GM23338 (cell line): Measurements from ENCODE around the gene NEUROD1. TPM values are rescaled to one million over a fixed set of nuclear protein-coding genes. Genes with fewer than 3 reads are reported as not detected.

Experiments used
- ATAC-seq: fragments of 200-7000 bp; cut with Tn5 transposase; 3 replicates; pipeline ENCODE4 v1.9.1; 2020
- DNase-seq: peaks from one replicate; pipeline ENCODE4 v3.0.0-alpha.2; 2015; ENCODE audit warnings: low spot score
- H2AFZ ChIP-seq: fragments of 200-600 bp; sonication (generic); 2 replicates; pipeline ENCODE4 v1.8.0; 2016; ENCODE audit warnings: antibody characterized with exemption, mild to moderate bottlenecking, moderate library complexity
- H3F3A ChIP-seq: fragments of 200-600 bp; sonication (generic); replicated peaks from 2 replicates; pipeline ENCODE4 v1.8.0; 2017; ENCODE audit warnings: antibody characterized with exemption, mixed run types, low read depth
- H3K27ac ChIP-seq: fragments of 200-600 bp; sonication (generic); 2 replicates; pipeline ENCODE4 v1.6.1; 2016; ENCODE audit warnings: low read depth
- H3K27me3 ChIP-seq: fragments of 200-600 bp; sonication (generic); 2 replicates; pipeline ENCODE4 v1.8.0; 2016; ENCODE audit warnings: mild to moderate bottlenecking, mixed run types, moderate library complexity; ENCODE audit not compliant: insufficient read depth
- H3K36me3 ChIP-seq: fragments of 200-600 bp; sonication (generic); 2 replicates; pipeline ENCODE4 v1.8.0; 2016; ENCODE audit warnings: mild to moderate bottlenecking; ENCODE audit not compliant: insufficient read depth
- H3K4me1 ChIP-seq: fragments of 200-600 bp; sonication (generic); 2 replicates; pipeline ENCODE4 v1.8.0; 2016; ENCODE audit warnings: mild to moderate bottlenecking, moderate library complexity; ENCODE audit not compliant: insufficient read depth
- H3K4me2 ChIP-seq: fragments of 200-600 bp; sonication (generic); 2 replicates; pipeline ENCODE4 v1.7.1; 2017; ENCODE audit warnings: mixed run types
- H3K4me3 ChIP-seq: fragments of 200-600 bp; sonication (generic); 2 replicates; pipeline ENCODE4 v1.6.1; 2016; ENCODE audit warnings: mixed run types
- H3K79me2 ChIP-seq: fragments of 200-600 bp; sonication (generic); replicated peaks from 2 replicates; pipeline ENCODE4 v1.8.0; 2017; ENCODE audit warnings: mild to moderate bottlenecking; ENCODE audit not compliant: insufficient read depth
- H3K9me2 ChIP-seq: fragments of 200-600 bp; sonication (generic); 2 replicates; pipeline ENCODE4 v1.8.0; 2017; ENCODE audit not compliant: insufficient read depth
- H4K20me1 ChIP-seq: fragments of 200-600 bp; sonication (generic); replicated peaks from 2 replicates; pipeline ENCODE4 v1.8.0; 2017; ENCODE audit warnings: mild to moderate bottlenecking; ENCODE audit not compliant: insufficient read depth
- H3K27ac Mint-ChIP-seq: 2 replicates; pipeline ENCODE4 v1.8.0; 2020; ENCODE audit warnings: inconsistent platforms, mild to moderate bottlenecking, moderate library complexity, mixed read lengths
- H3K27me3 Mint-ChIP-seq: 3 replicates; pipeline ENCODE4 v1.8.0; 2022; ENCODE audit warnings: low read depth, mild to moderate bottlenecking, moderate library complexity, mixed read lengths, inconsistent platforms; ENCODE audit not compliant: insufficient read depth, poor library complexity
- H3K36me3 Mint-ChIP-seq: 3 replicates; pipeline ENCODE4 v1.8.0; 2021; ENCODE audit warnings: low read depth, mild to moderate bottlenecking, inconsistent platforms, moderate library complexity, mixed read lengths
- H3K4me1 Mint-ChIP-seq: 3 replicates; pipeline ENCODE4 v1.8.0; 2020; ENCODE audit warnings: mild to moderate bottlenecking, inconsistent platforms, mixed read lengths
- H3K4me3 Mint-ChIP-seq: 3 replicates; pipeline ENCODE4 v1.8.0; 2021; ENCODE audit warnings: moderate library complexity, mild to moderate bottlenecking, inconsistent platforms, mixed read lengths
- H3K9me3 Mint-ChIP-seq: 3 replicates; pipeline ENCODE4 v1.8.0; 2020; ENCODE audit warnings: moderate library complexity, mild to moderate bottlenecking, inconsistent platforms, mixed read lengths
- CREB1 ChIP-seq: fragments of 250-450 bp; sonication (Bioruptor Pico); IDR thresholded peaks from 2 replicates; pipeline ENCODE4 v1.5.0; 2020; ENCODE audit warnings: low read depth, mild to moderate bottlenecking, moderate library complexity
- EZH2 ChIP-seq: fragments of 200-600 bp; sonication (generic); IDR thresholded peaks from one replicate; pipeline ENCODE4 v1.8.0; 2017; ENCODE audit warnings: antibody characterized with exemption, mild to moderate bottlenecking, low read depth; ENCODE audit not compliant: unreplicated experiment
- EZH2phosphoT487 ChIP-seq: fragments of 200-600 bp; sonication (generic); IDR thresholded peaks from one replicate; pipeline ENCODE4 v1.8.1; 2018; ENCODE audit warnings: antibody characterized with exemption; ENCODE audit not compliant: unreplicated experiment
- JUNB ChIP-seq: IDR thresholded peaks from one replicate; pipeline ENCODE4 v1.6.1; 2016; ENCODE audit warnings: antibody characterized with exemption; ENCODE audit not compliant: unreplicated experiment
- NANOG ChIP-seq: IDR thresholded peaks from 2 replicates; pipeline ENCODE4 v1.6.1; 2016; ENCODE audit warnings: antibody characterized with exemption, borderline replicate concordance
- POLR2AphosphoS5 ChIP-seq: IDR thresholded peaks from 2 replicates; pipeline ENCODE4 v1.6.1; 2016; ENCODE audit warnings: antibody characterized with exemption, low read depth
- STAT1 ChIP-seq: IDR thresholded peaks from one replicate; pipeline ENCODE4 v1.6.1; 2016; ENCODE audit warnings: antibody characterized with exemption; ENCODE audit not compliant: unreplicated experiment
- ZNF114 ChIP-seq: fragments of 250-450 bp; sonication (Bioruptor Pico); IDR thresholded peaks from 2 replicates; pipeline ENCODE4 v1.5.0; 2020; ENCODE audit warnings: mild to moderate bottlenecking, moderate library complexity
- ZNF331 ChIP-seq: fragments of 250-450 bp; sonication (Bioruptor Pico); IDR thresholded peaks from 2 replicates; pipeline ENCODE4 v1.5.0; 2020; ENCODE audit warnings: low read depth, mild to moderate bottlenecking, moderate library complexity
- polyA plus RNA-seq: library from polyadenylated mRNA; unstranded; fragments of >200 nt; fragmentation: Nextera tagmentation; extraction: Ambion mirVana; gene quantifications from 2 replicates; pipeline ENCODE4 v1.2.1, GENCODE V29; 2016
- total RNA-seq: library from RNA; depleted of rRNA; stranded (reverse); fragments of >200 nt; shearing (Covaris generic); gene quantifications from 2 replicates; pipeline ENCODE4 v1.2.3, GENCODE V29; 2014
- TF ChIP-seq, protein P1 (sequence below): IDR thresholded peaks from 2 replicates; pipeline ENCODE4 v1.6.1; 2016; ENCODE audit warnings: antibody characterized with exemption
- TF ChIP-seq, protein P2 (sequence below): fragments of 250-450 bp; sonication (Bioruptor Pico); IDR thresholded peaks from 2 replicates; pipeline ENCODE4 v1.5.0; 2020; ENCODE audit warnings: mild to moderate bottlenecking, moderate library complexity
- TF ChIP-seq, protein P3 (sequence below), 2 experiments: fragments of 200-600 bp in 1 of 2; sonication (generic) in 1 of 2; conservative IDR thresholded peaks; 2 replicates each; pipeline versions ENCODE4 v1.5.1 to v1.6.1; 2016 to 2017; ENCODE audit warnings: antibody characterized with exemption in 2 of 2, low read depth in 2 of 2, mild to moderate bottlenecking in 2 of 2, moderate library complexity in 1 of 2

The NEUROD1 gene
- total and polyA plus RNA-seq, 2 experiments from 2014 or later, result not detected

DNA sequence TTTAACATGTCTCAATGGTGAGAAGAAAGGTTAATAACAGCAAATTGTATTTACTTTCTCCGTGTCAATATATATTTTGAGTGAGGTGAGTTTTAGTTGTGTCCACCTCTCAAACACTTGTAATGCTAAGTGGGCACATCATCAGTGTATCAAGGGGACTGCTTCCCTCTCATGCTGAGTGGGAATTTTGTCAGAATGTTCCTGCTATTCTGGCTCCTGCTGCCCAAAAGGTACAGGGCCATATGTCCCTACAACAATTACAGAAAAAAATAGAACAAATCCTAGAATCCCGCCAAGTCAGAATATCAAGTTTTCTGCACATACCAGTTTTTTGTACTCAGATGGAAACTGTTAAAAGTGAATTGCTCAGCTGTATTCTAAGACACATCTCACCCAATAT is 18.0 kb downstream of the NEUROD1 start (continued):
- TF ChIP-seq, protein P1, sequence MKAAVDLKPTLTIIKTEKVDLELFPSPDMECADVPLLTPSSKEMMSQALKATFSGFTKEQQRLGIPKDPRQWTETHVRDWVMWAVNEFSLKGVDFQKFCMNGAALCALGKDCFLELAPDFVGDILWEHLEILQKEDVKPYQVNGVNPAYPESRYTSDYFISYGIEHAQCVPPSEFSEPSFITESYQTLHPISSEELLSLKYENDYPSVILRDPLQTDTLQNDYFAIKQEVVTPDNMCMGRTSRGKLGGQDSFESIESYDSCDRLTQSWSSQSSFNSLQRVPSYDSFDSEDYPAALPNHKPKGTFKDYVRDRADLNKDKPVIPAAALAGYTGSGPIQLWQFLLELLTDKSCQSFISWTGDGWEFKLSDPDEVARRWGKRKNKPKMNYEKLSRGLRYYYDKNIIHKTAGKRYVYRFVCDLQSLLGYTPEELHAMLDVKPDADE, result no peak

DNA sequence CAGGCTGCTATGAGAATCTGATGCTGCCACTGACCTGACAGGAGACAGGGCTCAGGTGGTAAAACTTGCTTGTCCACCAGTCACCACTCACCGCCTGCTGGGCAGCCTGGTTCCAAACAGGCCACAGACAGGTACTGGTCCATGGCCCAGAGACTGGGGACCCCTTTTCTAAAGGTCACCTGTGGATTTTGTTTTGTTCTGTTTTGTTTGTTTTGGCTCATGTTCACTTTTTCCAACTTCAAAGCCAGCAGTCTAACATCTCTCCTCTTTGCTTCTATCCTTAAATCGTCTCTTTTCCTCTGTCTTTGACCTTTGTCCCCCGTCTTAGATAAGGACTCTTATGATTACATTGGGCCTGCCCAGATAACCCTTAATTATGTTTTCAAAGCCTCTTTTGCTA is 20.1 kb downstream of the NEUROD1 start:
- Histone ChIP-seq H3K4me1 (peaks cover 26% of the 10 kb centered on the region), H3K4me3 (no peak overlapping the region), H3K4me2 (no peak overlapping the region), H3F3A (0 out of 2 replicates have a peak, but pooled peaks cover 6% of the 10 kb centered on the region), H3K36me3 (no peaks in the 10 kb centered on the region), H2AFZ (no peak overlapping the region), H3K27ac (no peak overlapping the region), H3K9me2 (no peaks in the 10 kb centered on the region), H3K79me2 (no peaks in the 10 kb centered on the region), H4K20me1 (no peaks in the 10 kb centered on the region), H3K27me3 (peaks cover 76% of the 10 kb centered on the region)
- H3K27me3 Mint-ChIP-seq, result peaks cover 44% of the 10 kb centered on the region
- TF ChIP-seq STAT1, result no peak
- no peak for TF ChIP-seq POLR2AphosphoS5
- TF ChIP-seq ZNF331 (CRISPR knock-in tag), result no peak
- TF ChIP-seq, protein P1, result no peak
- no peak for TF ChIP-seq ZNF114 (CRISPR knock-in tag)
- no peak for TF ChIP-seq EZH2phosphoT487
- TF ChIP-seq CREB1, result no peak
- no peak for TF ChIP-seq EZH2
- TF ChIP-seq, protein P2, sequence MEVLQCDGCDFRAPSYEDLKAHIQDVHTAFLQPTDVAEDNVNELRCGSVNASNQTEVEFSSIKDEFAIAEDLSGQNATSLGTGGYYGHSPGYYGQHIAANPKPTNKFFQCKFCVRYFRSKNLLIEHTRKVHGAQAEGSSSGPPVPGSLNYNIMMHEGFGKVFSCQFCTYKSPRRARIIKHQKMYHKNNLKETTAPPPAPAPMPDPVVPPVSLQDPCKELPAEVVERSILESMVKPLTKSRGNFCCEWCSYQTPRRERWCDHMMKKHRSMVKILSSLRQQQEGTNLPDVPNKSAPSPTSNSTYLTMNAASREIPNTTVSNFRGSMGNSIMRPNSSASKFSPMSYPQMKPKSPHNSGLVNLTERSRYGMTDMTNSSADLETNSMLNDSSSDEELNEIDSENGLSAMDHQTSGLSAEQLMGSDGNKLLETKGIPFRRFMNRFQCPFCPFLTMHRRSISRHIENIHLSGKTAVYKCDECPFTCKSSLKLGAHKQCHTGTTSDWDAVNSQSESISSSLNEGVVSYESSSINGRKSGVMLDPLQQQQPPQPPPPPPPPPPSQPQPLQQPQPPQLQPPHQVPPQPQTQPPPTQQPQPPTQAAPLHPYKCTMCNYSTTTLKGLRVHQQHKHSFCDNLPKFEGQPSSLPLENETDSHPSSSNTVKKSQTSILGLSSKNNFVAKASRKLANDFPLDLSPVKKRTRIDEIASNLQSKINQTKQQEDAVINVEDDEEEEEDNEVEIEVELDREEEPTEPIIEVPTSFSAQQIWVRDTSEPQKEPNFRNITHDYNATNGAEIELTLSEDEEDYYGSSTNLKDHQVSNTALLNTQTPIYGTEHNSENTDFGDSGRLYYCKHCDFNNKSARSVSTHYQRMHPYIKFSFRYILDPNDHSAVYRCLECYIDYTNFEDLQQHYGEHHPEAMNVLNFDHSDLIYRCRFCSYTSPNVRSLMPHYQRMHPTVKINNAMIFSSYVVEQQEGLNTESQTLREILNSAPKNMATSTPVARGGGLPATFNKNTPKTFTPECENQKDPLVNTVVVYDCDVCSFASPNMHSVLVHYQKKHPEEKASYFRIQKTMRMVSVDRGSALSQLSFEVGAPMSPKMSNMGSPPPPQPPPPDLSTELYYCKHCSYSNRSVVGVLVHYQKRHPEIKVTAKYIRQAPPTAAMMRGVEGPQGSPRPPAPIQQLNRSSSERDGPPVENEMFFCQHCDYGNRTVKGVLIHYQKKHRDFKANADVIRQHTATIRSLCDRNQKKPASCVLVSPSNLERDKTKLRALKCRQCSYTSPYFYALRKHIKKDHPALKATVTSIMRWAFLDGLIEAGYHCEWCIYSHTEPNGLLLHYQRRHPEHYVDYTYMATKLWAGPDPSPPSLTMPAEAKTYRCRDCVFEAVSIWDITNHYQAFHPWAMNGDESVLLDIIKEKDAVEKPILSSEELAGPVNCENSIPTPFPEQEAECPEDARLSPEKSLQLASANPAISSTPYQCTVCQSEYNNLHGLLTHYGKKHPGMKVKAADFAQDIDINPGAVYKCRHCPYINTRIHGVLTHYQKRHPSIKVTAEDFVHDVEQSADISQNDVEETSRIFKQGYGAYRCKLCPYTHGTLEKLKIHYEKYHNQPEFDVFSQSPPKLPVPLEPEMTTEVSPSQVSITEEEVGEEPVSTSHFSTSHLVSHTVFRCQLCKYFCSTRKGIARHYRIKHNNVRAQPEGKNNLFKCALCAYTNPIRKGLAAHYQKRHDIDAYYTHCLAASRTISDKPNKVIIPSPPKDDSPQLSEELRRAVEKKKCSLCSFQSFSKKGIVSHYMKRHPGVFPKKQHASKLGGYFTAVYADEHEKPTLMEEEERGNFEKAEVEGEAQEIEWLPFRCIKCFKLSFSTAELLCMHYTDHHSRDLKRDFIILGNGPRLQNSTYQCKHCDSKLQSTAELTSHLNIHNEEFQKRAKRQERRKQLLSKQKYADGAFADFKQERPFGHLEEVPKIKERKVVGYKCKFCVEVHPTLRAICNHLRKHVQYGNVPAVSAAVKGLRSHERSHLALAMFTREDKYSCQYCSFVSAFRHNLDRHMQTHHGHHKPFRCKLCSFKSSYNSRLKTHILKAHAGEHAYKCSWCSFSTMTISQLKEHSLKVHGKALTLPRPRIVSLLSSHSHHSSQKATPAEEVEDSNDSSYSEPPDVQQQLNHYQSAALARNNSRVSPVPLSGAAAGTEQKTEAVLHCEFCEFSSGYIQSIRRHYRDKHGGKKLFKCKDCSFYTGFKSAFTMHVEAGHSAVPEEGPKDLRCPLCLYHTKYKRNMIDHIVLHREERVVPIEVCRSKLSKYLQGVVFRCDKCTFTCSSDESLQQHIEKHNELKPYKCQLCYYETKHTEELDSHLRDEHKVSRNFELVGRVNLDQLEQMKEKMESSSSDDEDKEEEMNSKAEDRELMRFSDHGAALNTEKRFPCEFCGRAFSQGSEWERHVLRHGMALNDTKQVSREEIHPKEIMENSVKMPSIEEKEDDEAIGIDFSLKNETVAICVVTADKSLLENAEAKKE (CRISPR knock-in tag), result no peak
- no peak for TF ChIP-seq NANOG
- TF ChIP-seq, protein P3, sequence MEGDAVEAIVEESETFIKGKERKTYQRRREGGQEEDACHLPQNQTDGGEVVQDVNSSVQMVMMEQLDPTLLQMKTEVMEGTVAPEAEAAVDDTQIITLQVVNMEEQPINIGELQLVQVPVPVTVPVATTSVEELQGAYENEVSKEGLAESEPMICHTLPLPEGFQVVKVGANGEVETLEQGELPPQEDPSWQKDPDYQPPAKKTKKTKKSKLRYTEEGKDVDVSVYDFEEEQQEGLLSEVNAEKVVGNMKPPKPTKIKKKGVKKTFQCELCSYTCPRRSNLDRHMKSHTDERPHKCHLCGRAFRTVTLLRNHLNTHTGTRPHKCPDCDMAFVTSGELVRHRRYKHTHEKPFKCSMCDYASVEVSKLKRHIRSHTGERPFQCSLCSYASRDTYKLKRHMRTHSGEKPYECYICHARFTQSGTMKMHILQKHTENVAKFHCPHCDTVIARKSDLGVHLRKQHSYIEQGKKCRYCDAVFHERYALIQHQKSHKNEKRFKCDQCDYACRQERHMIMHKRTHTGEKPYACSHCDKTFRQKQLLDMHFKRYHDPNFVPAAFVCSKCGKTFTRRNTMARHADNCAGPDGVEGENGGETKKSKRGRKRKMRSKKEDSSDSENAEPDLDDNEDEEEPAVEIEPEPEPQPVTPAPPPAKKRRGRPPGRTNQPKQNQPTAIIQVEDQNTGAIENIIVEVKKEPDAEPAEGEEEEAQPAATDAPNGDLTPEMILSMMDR (conservative IDR thresholded peaks at IDR 0.05; ENCODE audit: low read depth in 2 of 2), result no peak
- no peak for TF ChIP-seq JUNB
- peaks cover 28% of the 10 kb centered on the region for H3K4me1 Mint-ChIP-seq
- no peak overlapping the region for H3K4me3 Mint-ChIP-seq
- H3K9me3 Mint-ChIP-seq, result no peaks in the 10 kb centered on the region; the same call in 2 of the 3 replicates
- DNase-seq (no peak), ATAC-seq (no peak)
- no peak overlapping the region for H3K27ac Mint-ChIP-seq
- H3K36me3 Mint-ChIP-seq, result no peaks in the 10 kb centered on the region
